ENCODE measurements around the gene CAMK2N1. TPM values are rescaled to one million over a fixed set of nuclear protein-coding genes. Genes with fewer than 3 reads are reported as not detected.
"Not testable (repeated sequence)": the region's sequence is repeated elsewhere in the genome, so short reads cannot be mapped to it uniquely, and the experiment has no call there.

CAMK2N1 gene
- polyA plus RNA-seq, 3 donors: 63.7 to 77.1 (median 70.4) TPM

DNA sequence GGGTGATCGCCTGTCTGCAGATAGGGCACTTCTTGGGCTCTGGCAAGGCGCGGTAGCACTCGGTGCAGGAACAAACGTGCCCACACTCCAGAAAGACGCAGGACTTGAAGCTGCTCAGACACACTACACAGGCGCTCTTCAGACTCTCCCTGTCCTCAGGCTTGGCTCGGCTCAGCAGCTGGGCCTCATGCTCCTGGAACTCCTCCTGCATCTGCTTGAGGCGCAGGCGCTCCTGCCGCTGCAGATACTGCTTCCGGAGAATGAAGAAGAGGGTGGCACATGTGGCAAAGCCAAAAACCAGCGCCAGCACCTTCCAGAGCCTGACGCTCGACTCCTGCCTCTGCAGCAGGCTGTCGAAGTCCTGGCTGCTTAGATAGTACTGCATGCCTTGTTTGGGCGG lies 14.7 kb upstream of the CAMK2N1 start:
- no peak for DNase-seq

DNA sequence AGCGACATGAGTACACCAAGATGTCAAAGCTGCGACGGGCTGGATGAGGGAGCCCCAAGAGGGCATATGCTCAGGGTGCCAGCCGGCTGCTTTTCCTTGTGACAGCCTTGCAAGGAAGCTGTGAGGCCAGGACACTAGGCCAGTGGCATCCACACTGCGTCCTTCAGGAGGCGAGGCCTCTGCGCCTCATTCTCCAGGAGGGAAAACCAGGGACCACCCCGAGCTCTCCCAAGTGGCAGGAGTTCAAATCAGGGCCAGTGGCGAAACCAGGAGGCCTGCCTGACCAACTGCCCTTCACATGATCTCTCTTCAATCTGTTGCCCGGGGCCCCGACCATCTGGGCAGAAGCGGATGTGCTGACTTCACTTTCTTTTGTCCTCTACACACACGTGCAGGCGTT lies 13.7 kb upstream of the CAMK2N1 start:
- no peak for DNase-seq

DNA sequence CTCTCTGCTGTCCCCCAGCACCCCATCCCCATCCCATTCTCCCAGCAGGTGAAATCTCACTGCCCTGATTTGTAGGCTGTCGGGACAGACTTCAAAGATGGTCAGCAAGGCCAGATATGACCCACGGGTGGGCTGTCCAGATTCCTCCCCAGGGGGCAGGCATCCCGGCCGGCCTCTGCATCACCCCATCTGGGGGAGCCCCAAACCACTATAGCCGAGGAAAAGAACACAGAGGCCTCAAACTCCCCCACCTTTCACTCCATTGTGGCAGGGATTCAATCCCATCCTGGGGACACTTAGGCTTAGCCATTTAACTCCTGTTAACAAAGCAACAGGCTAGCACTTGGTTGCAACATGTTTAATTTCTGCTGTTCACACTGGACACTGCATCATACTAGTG lies 13.1 kb upstream of the CAMK2N1 start:
- DNase-seq: no peak

DNA sequence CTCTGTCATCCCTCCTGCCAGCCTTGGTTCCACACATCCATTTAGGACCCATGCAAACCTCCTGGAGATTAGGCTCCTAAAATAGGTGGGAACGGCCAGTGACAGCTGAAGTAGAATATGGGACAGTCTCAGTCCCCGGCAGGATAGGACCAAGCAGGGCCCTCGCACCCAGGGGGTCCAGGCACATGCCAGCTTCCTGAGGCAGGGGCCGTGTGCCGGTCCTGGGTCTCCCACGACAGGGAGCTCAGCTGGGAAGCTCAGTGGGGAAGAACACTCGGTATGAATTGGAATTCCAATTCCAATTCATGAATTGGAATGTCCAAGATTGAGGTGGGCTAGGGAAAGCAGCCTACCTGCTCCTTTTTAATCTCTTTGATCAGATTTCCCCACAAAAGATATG lies 12.1 kb upstream of the CAMK2N1 start:
- DNase-seq: no peak

DNA sequence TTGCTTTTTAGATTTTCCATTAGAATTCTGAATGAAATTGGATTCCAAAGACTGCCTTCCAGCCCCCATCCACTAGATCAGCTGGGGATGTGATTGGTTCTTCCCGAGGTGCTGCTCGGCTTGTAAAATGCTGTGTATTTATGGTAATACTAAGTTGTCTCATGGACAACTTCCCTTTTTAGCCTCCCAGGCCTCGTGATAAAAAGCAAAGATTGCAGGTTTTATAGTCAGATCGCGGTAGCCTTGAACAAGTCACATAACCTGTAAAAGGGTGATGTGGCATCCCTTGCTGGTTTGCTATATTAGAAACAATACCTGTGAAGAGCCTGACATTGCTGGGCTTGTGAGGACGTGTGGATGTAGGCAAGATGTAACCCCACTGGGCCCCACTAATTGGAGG lies 11.5 kb upstream of the CAMK2N1 start:
- DNase-seq: no peak

DNA sequence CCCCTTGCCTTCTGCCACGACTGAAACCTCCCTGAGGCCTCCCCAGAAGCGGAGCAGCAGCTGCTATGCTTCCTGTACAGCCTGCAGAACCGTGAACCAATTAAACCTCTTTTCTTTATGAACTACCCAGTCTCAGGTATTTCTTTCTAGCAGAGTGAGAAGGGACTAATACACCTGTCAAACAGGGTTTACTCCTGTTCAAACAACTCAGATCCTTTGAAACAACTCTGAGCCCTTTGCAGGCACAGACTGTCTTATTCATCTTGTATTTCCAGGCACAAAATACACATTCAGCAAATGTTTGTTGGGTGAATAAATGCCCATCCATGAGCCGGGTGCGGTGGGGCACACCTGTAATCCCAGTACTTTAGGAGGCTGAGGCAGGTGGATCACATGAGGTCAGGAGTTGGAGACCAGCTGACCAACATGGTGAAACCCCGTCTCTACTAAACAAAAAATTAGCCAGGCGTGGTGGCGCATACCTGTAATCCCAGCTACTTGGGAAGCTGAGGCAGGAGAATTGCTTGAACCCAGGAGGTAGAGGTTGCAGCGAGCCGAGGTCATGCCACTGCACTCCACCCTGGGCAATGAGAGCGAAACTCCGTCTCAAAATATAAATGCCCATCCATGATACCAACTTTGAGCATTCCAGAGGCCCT lies 10.8 kb upstream of the CAMK2N1 start:
- not testable (repeated sequence) for DNase-seq

DNA sequence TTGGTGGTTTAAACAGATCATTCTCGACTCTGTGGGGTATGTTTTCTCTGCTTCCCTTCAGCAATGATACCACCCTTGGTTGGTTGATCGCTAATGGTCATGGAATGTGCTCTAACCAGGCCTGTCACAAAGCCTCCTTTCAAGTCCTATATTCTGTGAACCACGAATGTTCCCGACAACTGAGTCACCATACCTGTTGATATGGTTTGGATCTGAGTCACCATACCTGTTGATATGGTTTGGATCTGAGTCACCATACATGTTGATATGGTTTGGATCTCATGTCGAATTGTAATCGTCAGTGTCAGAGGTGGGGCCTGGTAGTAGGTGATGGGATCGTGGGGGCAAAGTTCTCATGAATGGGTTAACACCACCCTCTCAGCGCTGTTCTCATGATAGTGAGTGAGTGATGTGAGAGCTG lies 10.2 kb upstream of the CAMK2N1 start:
- DNase-seq: no peak

DNA sequence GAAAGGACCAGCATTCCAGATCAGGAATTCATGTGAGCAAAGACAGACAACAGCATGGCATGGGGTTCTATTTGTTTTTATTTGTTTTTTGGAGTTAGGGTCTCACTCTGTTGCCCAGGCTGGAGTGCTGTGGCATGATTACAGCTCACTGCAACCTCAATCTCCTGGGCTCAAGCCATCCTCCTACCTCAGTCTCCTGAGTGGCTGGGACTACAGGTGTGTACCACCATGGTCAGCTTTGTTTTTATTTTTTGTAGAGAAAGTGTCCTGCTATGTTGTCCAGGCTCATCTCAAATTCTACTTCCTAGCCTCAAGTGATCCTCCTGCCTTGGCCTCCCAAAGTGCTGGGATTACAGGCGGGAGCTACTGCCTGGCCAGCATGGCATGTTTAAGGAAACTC lies 9.7 kb upstream of the CAMK2N1 start:
- DNase-seq: no peak

DNA sequence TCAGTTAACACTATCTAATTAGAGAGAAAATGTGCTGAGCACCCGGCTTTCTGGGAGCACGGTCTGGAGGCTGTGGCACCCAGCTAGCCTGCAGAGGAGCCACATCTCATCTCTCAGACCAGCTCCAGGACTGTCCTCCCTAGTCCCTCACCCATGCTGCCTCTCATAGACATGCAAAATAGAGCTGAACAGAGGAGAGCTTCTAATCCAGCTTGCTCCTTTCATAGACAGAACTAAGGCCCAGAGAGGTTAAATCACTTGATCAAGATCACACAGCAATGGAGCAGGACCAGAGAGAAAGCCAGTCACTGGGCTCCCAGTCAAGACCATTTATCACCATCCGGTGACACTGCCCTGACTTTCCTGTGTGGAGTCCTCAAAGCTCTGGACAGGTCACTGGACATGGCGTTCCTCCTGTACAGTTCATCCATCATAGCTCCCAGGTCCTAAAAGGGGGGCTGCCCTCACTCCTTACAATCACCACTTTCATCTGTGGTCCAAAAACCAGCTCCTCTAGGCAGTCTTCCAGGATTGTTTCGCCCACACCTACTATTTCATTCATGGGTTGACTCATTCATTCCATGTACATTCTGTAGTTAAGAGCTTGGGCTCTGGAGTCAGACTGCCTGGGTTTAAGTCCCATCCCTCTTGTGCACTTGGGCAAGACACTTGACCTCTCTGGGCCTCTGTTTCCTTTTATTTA lies 8.8 kb upstream of the CAMK2N1 start:
- DNase-seq: no peak

DNA sequence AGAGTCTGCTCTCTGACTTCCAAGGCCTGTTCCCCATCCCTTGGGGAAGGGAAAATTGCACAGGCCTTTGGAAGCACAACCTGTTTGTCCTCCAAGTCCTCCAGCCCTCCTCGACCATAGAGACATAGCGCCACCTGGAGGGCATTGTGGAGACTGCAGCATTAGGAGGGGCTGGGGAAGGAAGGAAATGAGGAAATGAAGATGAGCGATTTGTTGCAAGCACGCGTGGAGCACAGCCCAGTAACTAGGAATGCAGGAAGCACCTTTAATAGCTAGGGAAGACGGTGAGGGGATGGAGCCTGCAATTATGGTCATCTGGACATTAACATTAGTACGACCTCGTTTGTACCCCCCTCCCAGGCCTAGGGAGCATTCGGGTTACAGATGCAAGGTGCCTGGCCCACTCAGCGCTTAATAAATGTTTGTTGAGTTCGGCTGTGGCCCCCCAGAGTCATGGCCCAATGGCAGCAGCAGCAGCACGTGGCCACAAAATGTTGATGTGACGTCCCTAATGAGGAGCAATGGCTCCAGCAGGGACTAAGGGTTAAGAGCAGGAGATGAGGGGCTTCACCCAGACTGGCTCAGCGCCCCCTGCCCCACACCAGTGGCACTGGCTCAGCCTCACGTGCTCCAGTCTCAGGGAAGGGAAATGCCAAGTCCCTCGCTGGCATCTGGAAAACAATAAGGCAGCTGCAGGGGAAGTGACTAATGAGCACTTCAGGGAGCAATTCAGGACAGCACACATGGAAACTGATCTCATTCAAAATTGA lies 8.0 kb upstream of the CAMK2N1 start:
- peak; percentile 88 for DNase-seq

DNA sequence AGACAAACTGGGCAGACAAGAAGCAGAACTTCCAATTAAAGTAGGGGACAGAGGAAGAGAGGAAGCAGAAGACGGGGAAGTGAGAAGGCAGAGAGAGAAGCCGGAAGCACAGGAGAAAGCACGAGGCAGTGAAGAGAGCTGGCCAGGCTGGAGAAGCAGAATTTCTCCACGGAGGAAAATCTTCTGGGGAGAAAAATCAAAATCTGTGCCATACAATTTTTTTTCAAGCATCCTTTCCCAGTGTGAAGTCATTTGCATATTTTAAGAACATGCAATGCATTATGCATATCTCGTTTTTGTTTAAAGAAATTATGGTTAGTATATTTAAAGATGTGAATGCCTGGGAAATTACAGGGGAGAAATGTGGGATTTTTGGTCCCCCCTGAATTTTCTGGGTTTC lies 7.3 kb upstream of the CAMK2N1 start:
- no peak for DNase-seq

DNA sequence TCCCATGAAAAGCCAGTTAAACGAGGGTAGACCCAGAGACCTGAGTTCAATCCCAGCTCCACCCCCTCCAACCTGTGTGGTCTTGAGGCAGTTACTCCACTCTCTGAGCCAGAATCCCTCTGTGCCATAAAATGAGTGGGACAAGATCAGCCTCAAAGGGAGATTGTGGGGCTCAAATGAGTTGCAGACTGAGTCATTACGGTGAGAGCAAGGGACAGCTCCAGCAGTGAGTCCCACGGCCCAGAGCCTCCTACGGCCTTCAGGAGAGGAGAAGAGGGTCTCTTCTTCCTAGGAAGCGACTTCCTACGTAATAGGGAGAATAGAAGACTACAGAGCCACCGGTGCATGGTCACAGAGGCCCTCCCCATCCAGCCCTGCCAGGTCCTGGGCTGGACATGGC lies 6.7 kb upstream of the CAMK2N1 start:
- DNase-seq: no peak

DNA sequence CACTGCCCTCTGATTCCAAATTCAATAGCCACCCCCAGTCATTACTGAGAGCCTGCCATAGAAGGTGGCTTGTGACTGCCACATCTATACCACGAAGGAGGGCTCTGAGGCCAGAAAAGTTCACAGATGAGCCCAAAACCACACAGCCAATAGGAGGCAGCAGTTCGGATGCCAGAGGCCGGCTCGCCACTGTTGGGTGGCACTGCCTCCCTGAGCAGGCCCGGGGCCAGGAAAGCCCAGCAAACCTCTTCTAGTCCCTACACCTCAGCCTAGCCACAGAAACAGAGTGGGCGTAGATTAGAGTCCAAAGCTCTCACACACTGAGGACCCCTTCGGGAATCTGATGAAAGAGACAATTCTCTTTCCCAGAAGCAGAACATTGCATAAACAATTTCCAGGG lies 5.9 kb upstream of the CAMK2N1 start:
- DNase-seq: no peak

DNA sequence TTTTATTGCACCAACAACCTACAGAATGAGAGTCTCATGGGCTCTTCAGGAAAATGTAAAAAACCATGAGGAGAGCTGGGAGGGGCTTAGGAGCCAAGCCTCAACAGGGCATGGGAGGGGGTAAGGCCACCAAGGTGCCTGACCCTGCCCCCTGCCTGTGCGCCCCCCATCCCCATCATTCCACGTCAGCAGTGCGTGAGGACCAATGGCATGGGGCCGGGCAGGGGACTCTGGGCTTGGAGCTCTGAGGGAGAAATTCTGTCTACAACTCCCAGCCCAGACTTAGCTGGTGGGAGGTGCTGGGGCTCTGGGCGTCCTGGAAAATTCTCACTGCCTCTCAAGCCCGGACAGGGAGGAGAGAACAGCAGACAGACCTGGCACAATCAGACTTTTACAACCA lies 5.2 kb upstream of the CAMK2N1 start:
- no peak for DNase-seq

DNA sequence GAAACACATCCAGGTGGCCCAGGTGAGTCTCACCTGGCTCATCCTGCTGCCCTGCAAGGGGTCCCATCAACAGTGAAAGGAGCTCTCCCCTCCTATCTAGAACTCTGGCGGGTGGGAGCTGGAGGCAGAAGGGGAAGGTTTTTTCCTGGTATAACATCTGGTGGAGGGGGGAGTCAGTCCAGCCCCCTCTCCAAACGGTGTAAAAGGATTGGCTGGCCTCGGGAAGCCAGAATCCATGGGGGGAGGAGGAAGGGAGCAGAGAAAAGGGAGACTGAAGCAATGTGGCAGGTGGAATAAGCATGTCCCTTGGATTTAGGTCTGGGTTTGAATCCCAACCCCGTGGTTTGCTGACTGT lies 1.2 kb upstream of the CAMK2N1 start:
- DNase-seq: no peak

DNA sequence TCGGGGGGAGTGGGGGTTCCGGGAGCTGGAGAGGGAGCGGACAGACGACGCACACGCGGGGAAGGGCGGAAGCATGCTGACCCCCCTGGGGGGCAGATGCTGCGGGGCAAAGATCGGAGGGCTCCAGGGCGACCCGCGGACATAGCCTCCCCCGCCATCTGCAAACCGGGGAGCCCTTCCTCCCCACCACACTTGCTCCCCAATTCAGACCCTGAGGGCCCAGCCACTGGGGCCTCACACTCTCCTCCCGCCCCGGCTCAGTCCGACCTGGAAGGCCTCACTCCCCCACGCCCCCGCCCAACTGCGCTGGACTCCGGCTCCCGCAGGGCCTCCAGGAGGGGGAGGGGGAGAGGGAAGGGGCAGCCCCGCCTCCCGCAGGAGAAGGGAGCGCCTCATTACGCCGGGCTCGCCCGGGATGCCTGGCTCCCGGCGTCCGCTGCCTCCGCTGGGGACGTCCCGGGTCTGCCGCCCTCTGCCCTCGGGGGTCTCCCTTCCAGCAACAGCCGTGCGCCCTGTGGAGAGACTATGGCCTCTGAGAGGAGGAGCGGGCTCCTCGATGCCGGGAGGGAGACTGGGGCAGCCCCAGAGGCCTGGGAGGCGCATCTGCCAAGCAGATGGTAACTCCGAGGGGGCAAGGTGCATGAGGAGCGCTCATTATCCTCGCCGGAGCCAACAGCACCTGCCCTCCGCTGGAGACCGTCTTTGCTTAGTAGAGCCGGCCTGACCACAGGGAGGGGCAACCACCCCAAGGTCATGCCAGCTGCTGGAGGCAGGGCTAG lies 636 bp upstream of the CAMK2N1 start:
- peak; percentile 90 for DNase-seq

DNA sequence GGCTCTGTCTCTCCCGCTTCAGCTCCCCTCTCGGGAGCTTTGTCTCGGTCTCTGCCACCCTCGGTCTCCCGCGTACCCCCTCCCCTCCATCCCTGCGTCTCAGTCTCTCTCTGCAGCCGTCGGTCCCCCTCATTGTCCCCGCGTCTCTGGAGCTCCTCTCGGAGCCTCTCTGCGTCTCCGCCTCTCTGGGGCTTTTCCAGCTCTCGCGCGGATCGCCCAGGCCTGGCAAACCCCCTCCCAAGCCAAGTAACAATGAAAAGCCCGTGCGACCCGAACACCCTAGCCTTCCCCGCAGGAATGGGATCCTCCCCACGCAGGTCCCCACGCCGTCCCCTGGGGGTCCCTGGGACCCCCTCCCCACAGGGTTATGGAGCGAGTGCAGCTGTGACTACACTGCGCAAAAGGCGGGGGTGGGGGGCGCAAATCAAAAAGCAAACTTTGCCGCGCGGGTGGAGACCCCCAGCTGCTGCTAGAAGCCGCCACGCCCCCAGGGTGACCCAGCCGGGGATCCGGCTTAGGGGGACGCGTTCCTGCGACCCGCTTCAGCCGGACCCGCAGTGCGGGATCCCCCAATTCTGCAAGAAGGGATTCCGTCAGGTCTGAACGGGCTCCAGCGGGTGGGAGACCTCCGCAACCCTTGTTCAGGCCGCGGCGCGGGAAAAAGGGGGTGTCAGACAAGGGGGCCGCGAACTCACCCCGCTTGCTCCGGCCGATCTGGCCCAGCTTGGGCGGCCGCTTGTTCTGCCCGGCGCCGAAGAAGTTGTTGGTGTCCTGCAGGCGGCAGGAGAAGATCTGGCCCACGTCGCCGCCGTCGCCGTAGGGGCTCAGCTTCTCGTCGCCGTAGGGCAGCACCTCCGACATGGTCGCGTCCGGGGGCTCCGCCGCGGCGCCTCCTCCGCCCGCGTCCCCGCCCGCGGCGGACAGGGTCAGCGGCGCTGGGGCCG lies 1.2 kb downstream of the CAMK2N1 start:
- peak; percentile 30 for DNase-seq

DNA sequence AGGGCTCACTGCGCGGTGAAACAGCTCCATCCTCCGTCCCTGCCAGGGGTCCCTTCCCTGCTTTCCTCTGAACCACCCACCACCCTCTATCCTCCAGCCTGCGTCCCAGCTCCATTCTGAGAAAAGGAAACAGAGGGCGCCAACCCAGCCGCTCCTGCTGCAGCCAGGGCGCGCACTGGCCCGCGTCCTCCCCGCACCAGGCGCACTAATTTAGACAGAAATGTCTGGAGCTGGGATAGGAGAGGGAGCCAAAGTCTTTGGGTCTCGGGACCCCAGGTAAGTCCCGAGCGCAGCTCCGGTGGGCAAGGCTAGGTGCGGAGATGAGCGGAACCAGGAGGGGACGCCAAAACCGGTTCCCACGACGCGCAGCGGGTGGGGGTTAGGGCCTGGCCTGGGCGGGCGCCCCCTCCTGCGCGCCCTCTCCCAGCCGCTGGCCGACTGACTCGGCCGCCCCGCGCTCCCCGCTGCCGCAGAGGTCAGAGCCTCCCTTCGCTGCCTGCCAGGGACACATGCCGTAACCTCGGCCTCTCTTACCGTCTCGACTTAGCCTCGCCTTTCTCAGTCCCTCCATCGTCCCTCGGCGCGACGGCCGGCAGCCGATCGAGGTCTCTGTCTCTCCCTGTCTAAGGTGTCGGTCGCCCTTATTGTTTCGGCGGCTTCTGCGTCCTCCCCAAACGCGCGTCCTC lies 2.0 kb downstream of the CAMK2N1 start:
- peak; percentile 44 for DNase-seq

DNA sequence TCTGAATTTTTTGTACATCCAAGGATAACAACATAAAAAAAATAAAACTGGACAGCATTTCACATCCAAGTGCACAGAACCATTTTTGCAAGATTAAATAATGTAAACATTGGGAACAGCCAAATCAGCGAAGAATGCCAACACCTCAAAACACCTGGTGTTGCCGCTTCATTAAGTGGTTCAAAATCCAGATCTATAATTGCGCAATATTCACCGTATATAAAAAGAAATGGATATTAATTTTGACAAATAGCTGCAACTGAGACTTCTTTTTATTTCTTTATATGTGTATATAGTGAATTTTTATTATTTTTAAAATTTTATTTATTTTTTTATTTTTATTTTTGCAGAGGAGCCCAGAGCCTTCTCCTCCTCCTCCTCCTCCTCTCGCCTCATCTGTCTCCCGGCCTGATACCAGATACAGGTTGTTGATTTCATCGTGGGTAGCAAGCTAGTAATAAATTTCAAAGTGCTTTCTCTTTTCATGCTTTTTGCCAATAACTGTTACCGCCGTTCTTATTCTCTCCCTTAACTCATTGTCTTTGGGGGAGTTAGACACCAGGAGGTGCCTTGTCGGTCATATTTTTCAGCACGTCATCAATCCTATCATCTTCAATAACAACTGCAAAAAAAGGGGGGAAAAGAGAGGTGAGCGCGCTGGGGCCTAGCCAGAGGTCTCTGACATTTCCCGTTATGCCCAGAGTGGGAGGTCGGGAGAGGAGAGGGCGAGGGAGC lies 2.7 kb downstream of the CAMK2N1 start:
- no peak for DNase-seq
